Smooth muscle cell (in vitro differentiated cells): ENCODE results near the gene TANC1. TPM values are rescaled to one million over a fixed set of nuclear protein-coding genes. Genes with fewer than 3 reads are reported as not detected.
A peak's percentile ranks its signal among the peaks of the same experiment; 100 is the strongest.
"Not testable (repeated sequence)": the region's sequence is repeated elsewhere in the genome, so short reads cannot be mapped to it uniquely, and the experiment has no call there.

Experiments used
- DNase-seq: peaks from one replicate; lab custom pipeline; 2025; ENCODE audit not compliant: unreplicated experiment; lab: John Stamatoyannopoulos, UW
- H2AFZ ChIP-seq: fragments of 200-600 bp; sonication (generic); 2 replicates; pipeline ENCODE4 v1.6.0; 2016; ENCODE audit warnings: antibody characterized with exemption, low read depth, mild to moderate bottlenecking
- H3F3A ChIP-seq: fragments of 200-600 bp; sonication (generic); 2 replicates; pipeline ENCODE4 v1.6.0; 2017; ENCODE audit warnings: antibody characterized with exemption, low read depth
- H3K27ac ChIP-seq: fragments of 200-600 bp; sonication (generic); 2 replicates; pipeline ENCODE4 v1.5.1; 2016; ENCODE audit warnings: low read depth, mild to moderate bottlenecking
- H3K27me3 ChIP-seq: fragments of 200-600 bp; sonication (generic); 2 replicates; pipeline ENCODE4 v1.6.1; 2016; ENCODE audit warnings: low read depth, mild to moderate bottlenecking
- H3K36me3 ChIP-seq: fragments of 200-600 bp; sonication (generic); 2 replicates; pipeline ENCODE4 v1.5.1; 2016; ENCODE audit warnings: low read depth
- H3K4me1 ChIP-seq: fragments of 200-600 bp; sonication (generic); 2 replicates; pipeline ENCODE4 v1.5.1; 2016; ENCODE audit warnings: low read depth
- H3K4me2 ChIP-seq: fragments of 200-600 bp; sonication (generic); 2 replicates; pipeline ENCODE4 v1.6.0; 2016; ENCODE audit warnings: mild to moderate bottlenecking
- H3K4me3 ChIP-seq: fragments of 200-600 bp; sonication (generic); 2 replicates; pipeline ENCODE4 v1.5.1; 2016; ENCODE audit warnings: mild to moderate bottlenecking
- H3K79me2 ChIP-seq: fragments of 200-600 bp; sonication (generic); 2 replicates; pipeline ENCODE4 v1.6.0; 2016; ENCODE audit warnings: low read depth, mild to moderate bottlenecking
- H3K9ac ChIP-seq: fragments of 200-600 bp; sonication (generic); 2 replicates; pipeline ENCODE4 v1.6.0; 2016; ENCODE audit warnings: low read depth
- H3K9me3 ChIP-seq: fragments of 200-600 bp; sonication (generic); replicated peaks from 2 replicates; pipeline ENCODE4 v1.5.1; 2016; ENCODE audit warnings: low read depth
- H4K20me1 ChIP-seq: fragments of 200-600 bp; sonication (generic); 2 replicates; pipeline ENCODE4 v1.6.0; 2016; ENCODE audit warnings: low read depth
- WGBS: methylation state at CpG from one replicate; pipeline ENCODE4 v1.1.7; 2016; ENCODE audit warnings: low lambda C conversion rate; 5-methylcytosine and 5-hydroxymethylcytosine counted together
- polyA plus RNA-seq: library from polyadenylated mRNA; unstranded; fragments of >200 nt; fragmentation: Nextera tagmentation; extraction: Ambion mirVana; gene quantifications from 2 replicates; pipeline ENCODE4 v1.2.1, GENCODE V29; 2016
- total RNA-seq: library from RNA; depleted of rRNA; stranded (reverse); fragments of >200 nt; gene quantifications from 2 replicates; pipeline ENCODE4 v1.2.3, GENCODE V29; 2014
- TF ChIP-seq, protein P1 (sequence below): fragments of 200-600 bp; sonication (generic); IDR thresholded peaks from 2 replicates; pipeline ENCODE4 v1.5.1; 2017; ENCODE audit warnings: borderline replicate concordance, mild to moderate bottlenecking, antibody characterized with exemption; ENCODE audit not compliant: insufficient read depth, poor library complexity, severe bottlenecking

The TANC1 gene
- total and polyA plus RNA-seq, 2 experiments from 2014 or later = 9.1 to 30.8 TPM

DNA sequence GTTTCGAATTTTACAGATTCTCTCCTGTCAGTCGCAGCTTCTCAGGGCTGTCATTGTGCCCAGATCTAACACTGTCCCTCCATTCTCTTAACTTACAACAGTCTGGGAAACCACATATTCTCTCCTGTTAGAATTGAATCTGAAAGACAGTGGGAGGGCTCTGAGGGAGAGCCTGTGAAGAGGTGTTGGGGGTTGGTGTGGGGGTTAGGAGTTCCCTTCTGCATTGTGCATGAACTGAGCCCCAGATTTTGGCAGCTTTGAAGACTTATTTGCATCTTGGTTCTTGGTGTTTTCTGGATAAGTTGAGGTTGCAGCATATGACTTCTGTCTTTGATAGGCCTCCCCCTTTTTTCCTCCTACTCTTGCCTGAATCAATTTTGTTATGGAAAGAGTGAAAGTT is 64.1 kb downstream of the TANC1 start:
- no peak for DNase-seq
- no peaks in the 10 kb centered on the region for H3K27me3 ChIP-seq
- TF ChIP-seq, protein P1, sequence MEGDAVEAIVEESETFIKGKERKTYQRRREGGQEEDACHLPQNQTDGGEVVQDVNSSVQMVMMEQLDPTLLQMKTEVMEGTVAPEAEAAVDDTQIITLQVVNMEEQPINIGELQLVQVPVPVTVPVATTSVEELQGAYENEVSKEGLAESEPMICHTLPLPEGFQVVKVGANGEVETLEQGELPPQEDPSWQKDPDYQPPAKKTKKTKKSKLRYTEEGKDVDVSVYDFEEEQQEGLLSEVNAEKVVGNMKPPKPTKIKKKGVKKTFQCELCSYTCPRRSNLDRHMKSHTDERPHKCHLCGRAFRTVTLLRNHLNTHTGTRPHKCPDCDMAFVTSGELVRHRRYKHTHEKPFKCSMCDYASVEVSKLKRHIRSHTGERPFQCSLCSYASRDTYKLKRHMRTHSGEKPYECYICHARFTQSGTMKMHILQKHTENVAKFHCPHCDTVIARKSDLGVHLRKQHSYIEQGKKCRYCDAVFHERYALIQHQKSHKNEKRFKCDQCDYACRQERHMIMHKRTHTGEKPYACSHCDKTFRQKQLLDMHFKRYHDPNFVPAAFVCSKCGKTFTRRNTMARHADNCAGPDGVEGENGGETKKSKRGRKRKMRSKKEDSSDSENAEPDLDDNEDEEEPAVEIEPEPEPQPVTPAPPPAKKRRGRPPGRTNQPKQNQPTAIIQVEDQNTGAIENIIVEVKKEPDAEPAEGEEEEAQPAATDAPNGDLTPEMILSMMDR = no peak
- H3K4me1 ChIP-seq = peaks cover 20% of the 10 kb centered on the region
- H2AFZ ChIP-seq = no peak overlapping the region
- no peak overlapping the region for H3K9ac ChIP-seq
- peaks cover 82% of the 10 kb centered on the region for H4K20me1 ChIP-seq
- H3F3A ChIP-seq = peaks cover 14% of the 10 kb centered on the region
- no peak overlapping the region for H3K4me3 ChIP-seq
- H3K79me2 ChIP-seq = peaks cover 58% of the 10 kb centered on the region
- H3K9me3 ChIP-seq = no peaks in the 10 kb centered on the region
- peak overlapping the region; percentile 18 for H3K4me2 ChIP-seq
- WGBS = 73% methylated on average over 2 of the region's 2 CpGs
- no peak overlapping the region for H3K27ac ChIP-seq
- no peaks in the 10 kb centered on the region for H3K36me3 ChIP-seq

DNA sequence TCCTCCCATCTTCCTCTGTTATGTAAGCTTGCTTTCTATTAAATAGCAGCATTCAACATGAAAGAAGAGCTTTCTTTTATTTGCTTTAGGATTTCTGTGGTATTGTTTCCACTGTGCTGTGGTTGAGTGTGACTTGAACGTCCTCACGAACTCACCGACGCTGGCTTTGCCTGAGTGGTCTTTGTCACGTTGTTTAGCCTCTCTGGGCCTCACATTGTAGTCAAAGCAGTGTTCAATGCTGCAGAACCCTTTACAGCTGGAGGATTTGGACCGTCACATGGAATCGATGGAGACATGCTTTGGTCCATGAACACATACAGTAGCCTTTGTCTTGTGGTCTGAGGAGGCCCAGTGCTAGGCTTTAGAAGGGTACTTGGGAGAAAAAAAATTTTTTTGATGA is 66.3 kb downstream of the TANC1 start:
- no peaks in the 10 kb centered on the region for H3K27me3 ChIP-seq
- no peak for DNase-seq
- no peaks in the 10 kb centered on the region for H3K9me3 ChIP-seq
- no peak overlapping the region for H3K4me2 ChIP-seq
- peaks cover 20% of the 10 kb centered on the region for H3K4me1 ChIP-seq
- H3K4me3 ChIP-seq = no peak overlapping the region
- H2AFZ ChIP-seq = no peak overlapping the region
- H3F3A ChIP-seq = peaks cover 14% of the 10 kb centered on the region
- H3K36me3 ChIP-seq = no peaks in the 10 kb centered on the region
- H3K27ac ChIP-seq = no peak overlapping the region
- no peak overlapping the region for H3K9ac ChIP-seq
- H3K79me2 ChIP-seq = peaks cover 59% of the 10 kb centered on the region
- WGBS = 88% methylated on average over 7 of the region's 7 CpGs
- TF ChIP-seq, protein P1 = no peak
- H4K20me1 ChIP-seq = peaks cover 74% of the 10 kb centered on the region

DNA sequence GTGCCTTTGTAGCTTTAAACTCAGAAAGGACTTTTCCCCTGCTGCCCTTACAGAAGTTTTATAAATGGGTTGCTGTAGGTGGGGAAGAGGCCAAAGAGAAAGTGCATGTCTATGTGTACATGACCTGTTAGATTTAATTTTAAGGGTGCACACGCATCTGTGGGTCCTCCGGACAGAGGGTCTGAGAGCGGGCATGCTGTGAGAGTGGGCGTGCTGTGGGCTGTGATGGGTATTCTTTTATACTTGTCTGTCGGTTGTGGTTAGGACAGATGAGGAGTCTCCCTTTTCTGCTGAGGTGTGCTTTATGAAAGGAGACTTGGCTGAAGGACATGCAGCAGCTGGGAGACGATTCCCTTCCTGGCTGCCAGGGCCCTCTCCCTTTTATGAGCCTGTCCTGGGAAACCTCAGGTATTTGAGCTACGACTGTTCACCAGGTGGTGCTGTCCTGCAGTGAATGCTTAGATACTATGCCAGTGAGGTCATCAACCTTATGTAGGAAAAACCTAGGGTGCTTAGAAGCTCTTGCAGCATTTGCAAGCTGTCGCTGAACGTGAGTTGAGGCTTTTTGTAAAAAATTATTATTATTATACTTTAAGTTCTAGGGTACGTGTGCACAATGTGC is 67.5 kb downstream of the TANC1 start:
- peak overlapping the region; percentile 42 for H3K27ac ChIP-seq
- 68% methylated on average over 10 of the region's 10 CpGs for WGBS
- H3K79me2 ChIP-seq = peaks cover 68% of the 10 kb centered on the region
- no peaks in the 10 kb centered on the region for H3K27me3 ChIP-seq
- H3K36me3 ChIP-seq = no peaks in the 10 kb centered on the region
- no peak overlapping the region for H3K9ac ChIP-seq
- H3K4me2 ChIP-seq = no peak overlapping the region
- DNase-seq = no peak
- no peak overlapping the region for H3K4me3 ChIP-seq
- TF ChIP-seq, protein P1 = peak; percentile 36
- H3K4me1 ChIP-seq = peaks cover 15% of the 10 kb centered on the region
- no peaks in the 10 kb centered on the region for H3K9me3 ChIP-seq
- no peak overlapping the region for H2AFZ ChIP-seq
- peaks cover 10% of the 10 kb centered on the region for H3F3A ChIP-seq
- H4K20me1 ChIP-seq = peaks cover 73% of the 10 kb centered on the region

DNA sequence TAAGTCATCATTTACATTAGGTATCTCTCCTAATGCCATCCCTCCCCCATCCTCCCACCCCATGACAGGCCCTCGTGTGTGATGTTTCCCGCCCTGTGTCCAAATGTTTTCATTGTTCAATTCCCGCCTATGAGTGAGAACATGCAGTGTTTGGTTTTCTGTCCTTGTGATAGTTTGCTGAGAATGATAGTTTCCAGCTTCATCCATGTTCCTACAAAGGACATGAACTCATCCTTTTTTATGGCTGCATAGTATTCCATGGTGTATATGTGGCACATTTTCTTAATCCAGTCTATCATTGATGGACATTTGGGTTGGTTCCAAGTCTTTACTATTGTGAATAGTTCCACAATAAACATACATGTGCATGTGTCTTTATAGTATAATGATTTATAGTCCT is 68.0 kb downstream of the TANC1 start:
- H3K36me3 ChIP-seq, H3K4me2 ChIP-seq, H3K27me3 ChIP-seq, H3K9me3 ChIP-seq, DNase-seq, H3K4me3 ChIP-seq, H3F3A ChIP-seq, H2AFZ ChIP-seq, H3K9ac ChIP-seq, H3K27ac ChIP-seq: not testable (repeated sequence)
- H4K20me1 ChIP-seq = peaks cover 72% of the 10 kb centered on the region
- H3K4me1 ChIP-seq = peaks cover 15% of the 10 kb centered on the region
- WGBS = 87% methylated on average over 3 of the region's 3 CpGs
- peaks cover 71% of the 10 kb centered on the region for H3K79me2 ChIP-seq

DNA sequence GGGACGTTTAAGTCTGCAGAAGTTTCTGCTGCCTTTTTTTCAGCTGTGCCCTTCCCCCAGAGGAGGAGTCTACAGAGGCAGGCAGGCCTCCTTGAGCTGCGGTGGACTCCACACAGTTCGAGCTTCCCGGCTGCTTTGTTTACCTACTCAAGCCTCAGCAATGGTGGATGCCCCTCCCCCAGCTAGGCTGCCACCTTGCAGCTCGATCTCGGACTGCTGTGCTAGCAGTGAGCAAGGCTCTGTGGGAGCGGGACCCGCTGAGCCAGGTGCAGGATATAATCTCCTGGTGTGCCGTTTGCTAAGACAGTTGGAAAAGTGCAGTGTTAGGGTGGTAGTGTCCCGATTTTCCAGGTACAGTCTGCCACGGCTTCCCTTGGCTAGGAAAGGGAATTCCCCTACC is 72.9 kb downstream of the TANC1 start:
- H3K4me1 ChIP-seq, DNase-seq, H3K4me3 ChIP-seq, H3K36me3 ChIP-seq, H2AFZ ChIP-seq, H3K9ac ChIP-seq, H3F3A ChIP-seq, H3K9me3 ChIP-seq, H3K27me3 ChIP-seq, H3K4me2 ChIP-seq, H3K27ac ChIP-seq: not testable (repeated sequence)
- Histone ChIP-seq H3K79me2 (peaks cover 48% of the 10 kb centered on the region), H4K20me1 (peaks cover 71% of the 10 kb centered on the region)
- WGBS = over 99% methylated on average over 11 of the region's 11 CpGs
